ENCODE results near the gene RSAD2. TPM values are rescaled to one million over a fixed set of nuclear protein-coding genes. Genes with fewer than 3 reads are reported as not detected.

RSAD2 gene
- total and polyA plus RNA-seq, 9 of the 15 experiments (the other 6 are each of a cell fraction or from before 2014, with no cell fraction given), result 0.15 to 1.4 (median 0.28) TPM

DNA sequence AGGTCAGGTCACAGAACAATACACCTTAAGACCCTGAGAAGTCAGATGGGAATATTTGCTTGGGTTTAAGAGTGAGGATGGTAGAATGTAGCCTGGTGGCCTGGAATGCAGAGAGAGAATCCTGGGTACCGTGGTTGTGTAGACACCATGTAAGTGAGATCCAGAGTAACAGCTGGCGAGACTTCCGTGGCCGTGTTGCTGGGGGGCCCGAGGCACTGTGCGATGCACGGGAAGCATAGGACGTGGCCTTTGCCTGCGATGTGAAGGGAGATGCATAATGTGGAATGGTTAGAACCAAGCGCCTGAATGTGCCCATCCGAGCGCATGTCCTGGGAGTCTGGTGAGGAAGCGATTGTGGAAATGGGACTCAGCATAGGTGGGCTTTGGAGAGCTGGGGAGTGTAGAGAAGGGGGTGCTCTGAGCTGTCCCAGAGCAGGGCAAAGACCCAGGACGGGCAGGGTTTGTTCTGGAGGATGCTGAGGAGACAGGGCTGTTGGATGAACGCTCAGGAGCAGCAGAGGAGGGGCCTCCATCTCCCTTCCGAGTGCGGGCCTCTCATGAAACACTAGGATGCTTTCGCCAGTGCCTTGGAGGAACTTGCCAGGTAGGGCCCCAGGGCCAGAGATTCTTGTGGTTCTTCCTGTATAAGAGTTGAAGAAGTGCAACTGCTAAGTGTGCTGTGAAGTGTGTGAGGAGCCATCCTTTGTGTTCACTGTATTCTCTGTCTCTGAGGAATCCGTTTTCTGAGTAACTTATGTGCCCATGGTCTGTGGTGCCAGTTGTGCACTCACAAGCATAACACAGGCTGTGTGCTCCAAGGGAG lies 46.7 kb downstream of the RSAD2 start:
- no peak for FAIRE-seq

More for the DNA sequence above, 46.7 kb downstream of the RSAD2 start:
- no peak overlapping the region for H2AFZ ChIP-seq (ENCODE audit: low read depth, low read length)
- H3K27me3 ChIP-seq (ENCODE audit: control insufficient read depth in 2 of 2, insufficient read depth in 2 of 2, low read length in 2 of 2), result no peaks in the 10 kb centered on the region
- H3K9me3 ChIP-seq (replicated peaks; ENCODE audit: control insufficient read depth, insufficient read depth, low read depth, low read length), result no peaks in the 10 kb centered on the region
- H3K36me3 ChIP-seq (ENCODE audit: control insufficient read depth, insufficient read depth, low read length), result no peaks in the 10 kb centered on the region
- POLR2A ChIA-PET, result no interaction called here
- H3K79me2 ChIP-seq (ENCODE audit: control insufficient read depth, insufficient read depth, low read length), result no peaks in the 10 kb centered on the region
- in situ Hi-C loops (cut with MboI) (no loop called here), intact Hi-C loops (cut with micrococcal nuclease) (no loop called here)
- CTCF ChIA-PET (ENCODE audit: low intra/inter-chr PET ratio), result no interaction called here
- peaks cover 17% of the 10 kb centered on the region for H4K20me1 ChIP-seq (replicated peaks; ENCODE audit: control insufficient read depth, insufficient read depth, low read length)
- BruUV-seq (replicated peaks), result no TSS peak
- H3K9me1 ChIP-seq (ENCODE audit: control insufficient read depth, insufficient read depth, low read length), result peaks cover 3% of the 10 kb centered on the region
- peaks cover 4 to 6% of the 10 kb centered on the region in 2 experiments; a peak in 3 of 5 replicates for H3K4me1 ChIP-seq (replicated peaks in 1 of 2; ENCODE audit: control insufficient read depth in 2 of 2, insufficient read depth in 2 of 2, low read length in 2 of 2)
- TF ChIP-seq, protein P1, sequence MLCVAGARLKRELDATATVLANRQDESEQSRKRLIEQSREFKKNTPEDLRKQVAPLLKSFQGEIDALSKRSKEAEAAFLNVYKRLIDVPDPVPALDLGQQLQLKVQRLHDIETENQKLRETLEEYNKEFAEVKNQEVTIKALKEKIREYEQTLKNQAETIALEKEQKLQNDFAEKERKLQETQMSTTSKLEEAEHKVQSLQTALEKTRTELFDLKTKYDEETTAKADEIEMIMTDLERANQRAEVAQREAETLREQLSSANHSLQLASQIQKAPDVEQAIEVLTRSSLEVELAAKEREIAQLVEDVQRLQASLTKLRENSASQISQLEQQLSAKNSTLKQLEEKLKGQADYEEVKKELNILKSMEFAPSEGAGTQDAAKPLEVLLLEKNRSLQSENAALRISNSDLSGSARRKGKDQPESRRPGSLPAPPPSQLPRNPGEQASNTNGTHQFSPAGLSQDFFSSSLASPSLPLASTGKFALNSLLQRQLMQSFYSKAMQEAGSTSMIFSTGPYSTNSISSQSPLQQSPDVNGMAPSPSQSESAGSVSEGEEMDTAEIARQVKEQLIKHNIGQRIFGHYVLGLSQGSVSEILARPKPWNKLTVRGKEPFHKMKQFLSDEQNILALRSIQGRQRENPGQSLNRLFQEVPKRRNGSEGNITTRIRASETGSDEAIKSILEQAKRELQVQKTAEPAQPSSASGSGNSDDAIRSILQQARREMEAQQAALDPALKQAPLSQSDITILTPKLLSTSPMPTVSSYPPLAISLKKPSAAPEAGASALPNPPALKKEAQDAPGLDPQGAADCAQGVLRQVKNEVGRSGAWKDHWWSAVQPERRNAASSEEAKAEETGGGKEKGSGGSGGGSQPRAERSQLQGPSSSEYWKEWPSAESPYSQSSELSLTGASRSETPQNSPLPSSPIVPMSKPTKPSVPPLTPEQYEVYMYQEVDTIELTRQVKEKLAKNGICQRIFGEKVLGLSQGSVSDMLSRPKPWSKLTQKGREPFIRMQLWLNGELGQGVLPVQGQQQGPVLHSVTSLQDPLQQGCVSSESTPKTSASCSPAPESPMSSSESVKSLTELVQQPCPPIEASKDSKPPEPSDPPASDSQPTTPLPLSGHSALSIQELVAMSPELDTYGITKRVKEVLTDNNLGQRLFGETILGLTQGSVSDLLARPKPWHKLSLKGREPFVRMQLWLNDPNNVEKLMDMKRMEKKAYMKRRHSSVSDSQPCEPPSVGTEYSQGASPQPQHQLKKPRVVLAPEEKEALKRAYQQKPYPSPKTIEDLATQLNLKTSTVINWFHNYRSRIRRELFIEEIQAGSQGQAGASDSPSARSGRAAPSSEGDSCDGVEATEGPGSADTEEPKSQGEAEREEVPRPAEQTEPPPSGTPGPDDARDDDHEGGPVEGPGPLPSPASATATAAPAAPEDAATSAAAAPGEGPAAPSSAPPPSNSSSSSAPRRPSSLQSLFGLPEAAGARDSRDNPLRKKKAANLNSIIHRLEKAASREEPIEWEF (CRISPR knock-in tag; IDR thresholded peaks at IDR 0.05), result no peak
- TF ChIP-seq, protein P2, sequence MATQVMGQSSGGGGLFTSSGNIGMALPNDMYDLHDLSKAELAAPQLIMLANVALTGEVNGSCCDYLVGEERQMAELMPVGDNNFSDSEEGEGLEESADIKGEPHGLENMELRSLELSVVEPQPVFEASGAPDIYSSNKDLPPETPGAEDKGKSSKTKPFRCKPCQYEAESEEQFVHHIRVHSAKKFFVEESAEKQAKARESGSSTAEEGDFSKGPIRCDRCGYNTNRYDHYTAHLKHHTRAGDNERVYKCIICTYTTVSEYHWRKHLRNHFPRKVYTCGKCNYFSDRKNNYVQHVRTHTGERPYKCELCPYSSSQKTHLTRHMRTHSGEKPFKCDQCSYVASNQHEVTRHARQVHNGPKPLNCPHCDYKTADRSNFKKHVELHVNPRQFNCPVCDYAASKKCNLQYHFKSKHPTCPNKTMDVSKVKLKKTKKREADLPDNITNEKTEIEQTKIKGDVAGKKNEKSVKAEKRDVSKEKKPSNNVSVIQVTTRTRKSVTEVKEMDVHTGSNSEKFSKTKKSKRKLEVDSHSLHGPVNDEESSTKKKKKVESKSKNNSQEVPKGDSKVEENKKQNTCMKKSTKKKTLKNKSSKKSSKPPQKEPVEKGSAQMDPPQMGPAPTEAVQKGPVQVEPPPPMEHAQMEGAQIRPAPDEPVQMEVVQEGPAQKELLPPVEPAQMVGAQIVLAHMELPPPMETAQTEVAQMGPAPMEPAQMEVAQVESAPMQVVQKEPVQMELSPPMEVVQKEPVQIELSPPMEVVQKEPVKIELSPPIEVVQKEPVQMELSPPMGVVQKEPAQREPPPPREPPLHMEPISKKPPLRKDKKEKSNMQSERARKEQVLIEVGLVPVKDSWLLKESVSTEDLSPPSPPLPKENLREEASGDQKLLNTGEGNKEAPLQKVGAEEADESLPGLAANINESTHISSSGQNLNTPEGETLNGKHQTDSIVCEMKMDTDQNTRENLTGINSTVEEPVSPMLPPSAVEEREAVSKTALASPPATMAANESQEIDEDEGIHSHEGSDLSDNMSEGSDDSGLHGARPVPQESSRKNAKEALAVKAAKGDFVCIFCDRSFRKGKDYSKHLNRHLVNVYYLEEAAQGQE (IDR thresholded peaks at IDR 0.05; ENCODE audit: borderline replicate concordance), result no peak
- TF ChIP-seq, protein P2 (CRISPR knock-in tag; IDR thresholded peaks at IDR 0.05; ENCODE audit: low read depth), result no peak
- TF ChIP-seq PRMT5 (CRISPR knock-in tag; IDR thresholded peaks at IDR 0.05) (no peak), ZFP1 (CRISPR knock-in tag; IDR thresholded peaks at IDR 0.05) (no peak), ZNF77 (CRISPR knock-in tag; IDR thresholded peaks at IDR 0.05) (no peak)
- WGBS (ENCODE audit: insufficient coverage, low coverage, missing lambda C conversion rate), result 68% methylated on average over 19 of the region's 19 CpGs
- DNase-seq (ENCODE audit: extremely low read depth in 1 of 4, low spot score in 3 of 4) (no peak), ATAC-seq (no peak)
- no peak overlapping the region for H3K9ac ChIP-seq (ENCODE audit: insufficient read depth in 1 of 2, low read depth in 2 of 2, low read length in 2 of 2)
- no peak overlapping the region for H3K4me2 ChIP-seq (ENCODE audit: insufficient read depth, low read length)
- H3K27ac ChIP-seq (ENCODE audit: extremely low read depth, low read depth, low read length), result no peak overlapping the region
- H3K4me3 ChIP-seq, result no peak overlapping the region
